Activated CD4-positive, alpha-beta T cell treated with anti-CD3 and anti-CD28 coated beads, Interleukin-2, amount 10 ng/mL, durations not matched to agents 24 days and 14 days (primary cell): ENCODE results near the gene TNS1. TPM values are rescaled to one million over a fixed set of nuclear protein-coding genes. Genes with fewer than 3 reads are reported as not detected.

Experiments used
- DNase-seq: peaks from one replicate; pipeline ENCODE4 v3.0.0; 2022
- H3K27ac Mint-ChIP-seq: one replicate; pipeline ENCODE4 v1.8.0; 2022; ENCODE audit warnings: mild to moderate bottlenecking, mixed read lengths
- H3K27me3 Mint-ChIP-seq: one replicate; pipeline ENCODE4 v1.8.0; 2022; ENCODE audit warnings: mixed read lengths
- H3K36me3 Mint-ChIP-seq: one replicate; pipeline ENCODE4 v1.8.0; 2022; ENCODE audit warnings: low read depth, mild to moderate bottlenecking, mixed read lengths
- H3K4me1 Mint-ChIP-seq: one replicate; pipeline ENCODE4 v1.8.0; 2021; ENCODE audit warnings: mixed read lengths
- H3K4me3 Mint-ChIP-seq: one replicate; pipeline ENCODE4 v1.8.0; 2022; ENCODE audit warnings: mild to moderate bottlenecking, moderate library complexity, mixed read lengths
- H3K9me3 Mint-ChIP-seq: one replicate; pipeline ENCODE4 v1.8.0; 2021; ENCODE audit warnings: mixed read lengths
- intact Hi-C: fragments of 100-400 bp; cut with micrococcal nuclease; formaldehyde crosslinking; loops from one replicate; pipeline ENCODE4 v1.15.1; 2023
- total RNA-seq: library from RNA; stranded (reverse); gene quantifications from 2 replicates; pipeline ENCODE4 v1.2.3, GENCODE V29; 2022

Gene TNS1
- total RNA-seq, 1 donor from 2014 or later = 0.70 TPM

GRCh38 chr2:217993138-217993537 lies 9.7 kb downstream of the TNS1 start:
- H3K27me3 Mint-ChIP-seq = peaks cover 2% of the 10 kb centered on the region
- H3K4me3 Mint-ChIP-seq = no peak overlapping the region
- H3K36me3 Mint-ChIP-seq = no peaks in the 10 kb centered on the region
- intact Hi-C loops = loop anchor here (1.0 kb wide), 1 partner anchor 208 kb away; no protein-coding TSS in a partner anchor
- peaks cover 8% of the 10 kb centered on the region for H3K4me1 Mint-ChIP-seq
- no peaks in the 10 kb centered on the region for H3K9me3 Mint-ChIP-seq
- H3K27ac Mint-ChIP-seq = no peak overlapping the region
- DNase-seq = no peak

DNA sequence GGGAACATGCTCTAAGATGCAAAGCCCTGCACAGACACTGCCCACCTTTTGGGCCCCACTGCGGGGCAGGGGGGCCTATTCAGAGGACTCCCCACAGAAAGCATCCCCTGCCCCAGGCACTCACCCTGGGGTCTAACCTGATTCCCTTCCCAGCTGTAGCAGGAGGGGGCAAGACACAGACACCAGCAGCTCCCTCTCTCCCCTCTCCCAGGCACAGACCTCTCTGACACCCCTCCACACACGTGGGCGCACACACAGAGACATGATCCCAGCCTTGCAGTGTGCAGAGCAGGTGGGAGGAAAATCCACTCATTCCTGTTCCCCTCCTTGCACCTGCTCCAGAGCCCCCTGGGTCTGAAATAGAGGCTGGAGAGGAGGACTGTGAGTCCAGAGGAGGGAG lies 10.7 kb downstream of the TNS1 start:
- Mint-ChIP-seq H3K36me3 (no peaks in the 10 kb centered on the region), H3K27ac (no peak overlapping the region), H3K9me3 (no peaks in the 10 kb centered on the region), H3K4me3 (no peak overlapping the region), H3K4me1 (peaks cover 8% of the 10 kb centered on the region), H3K27me3 (peaks cover 2% of the 10 kb centered on the region)
- intact Hi-C loops = no loop called here
- no peak for DNase-seq

DNA sequence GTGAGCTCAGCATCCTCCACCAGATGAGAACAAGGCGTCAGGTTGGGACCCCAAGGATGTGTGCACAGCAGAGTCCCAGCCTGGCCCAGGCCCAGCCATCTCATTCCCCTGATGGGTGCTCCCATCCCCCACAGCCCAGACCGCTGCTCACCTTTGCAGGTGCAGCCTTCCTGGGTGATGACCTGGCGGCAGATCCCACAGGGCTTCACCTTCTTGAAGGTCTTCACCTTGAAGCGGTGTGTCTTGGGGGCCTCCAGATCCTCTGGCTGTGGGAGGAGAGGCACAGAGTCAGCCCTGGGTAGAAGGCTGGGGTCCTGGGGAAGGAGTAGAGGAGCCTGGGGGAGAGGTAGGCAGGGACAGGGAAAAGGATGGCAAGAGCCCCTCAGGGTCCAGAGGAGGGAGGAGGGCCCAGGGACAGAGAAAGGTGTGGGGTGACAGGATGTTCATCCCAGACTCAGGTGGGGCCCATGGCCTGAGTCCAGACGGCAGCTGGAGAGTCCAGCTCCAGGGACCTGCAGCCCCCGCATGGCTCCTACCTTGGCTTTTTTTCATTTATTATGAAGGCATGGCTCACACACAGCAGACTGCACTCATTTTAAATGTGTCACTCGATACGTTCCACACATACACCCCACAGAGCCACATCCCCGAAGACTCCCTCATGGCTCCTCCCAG lies 11.9 kb downstream of the TNS1 start:
- no peak for DNase-seq
- intact Hi-C loops = no loop called here
- Mint-ChIP-seq H3K36me3 (no peaks in the 10 kb centered on the region), H3K27me3 (peaks cover 2% of the 10 kb centered on the region), H3K9me3 (no peaks in the 10 kb centered on the region), H3K4me3 (no peak overlapping the region), H3K4me1 (peaks cover 8% of the 10 kb centered on the region), H3K27ac (no peak overlapping the region)

- H3K4me3 Mint-ChIP-seq = no peak overlapping the region
- peaks cover 8% of the 10 kb centered on the region for H3K4me1 Mint-ChIP-seq
- no peaks in the 10 kb centered on the region for H3K9me3 Mint-ChIP-seq
- no peak overlapping the region for H3K27ac Mint-ChIP-seq
- intact Hi-C loops = no loop called here
- H3K36me3 Mint-ChIP-seq = no peaks in the 10 kb centered on the region
- no peak for DNase-seq
- H3K27me3 Mint-ChIP-seq = peaks cover 2% of the 10 kb centered on the region
These were observed 12.4 kb downstream of the TNS1 start for GRCh38 chr2:217990389-217990788.

- H3K9me3 Mint-ChIP-seq = no peaks in the 10 kb centered on the region
- H3K27me3 Mint-ChIP-seq = peaks cover 2% of the 10 kb centered on the region
- H3K4me1 Mint-ChIP-seq = peaks cover 8% of the 10 kb centered on the region
- no peaks in the 10 kb centered on the region for H3K36me3 Mint-ChIP-seq
- no peak for DNase-seq
- intact Hi-C loops = loop anchor here (5.0 kb wide), 1 partner anchor 102 kb away; no protein-coding TSS in a partner anchor
- peak overlapping the region; percentile 3 for H3K27ac Mint-ChIP-seq
- H3K4me3 Mint-ChIP-seq = no peak overlapping the region
These were observed 13.4 kb downstream of the TNS1 start for GRCh38 chr2:217989221-217989948.

- Mint-ChIP-seq H3K27me3 (peaks cover 2% of the 10 kb centered on the region), H3K9me3 (no peaks in the 10 kb centered on the region), H3K36me3 (no peaks in the 10 kb centered on the region), H3K27ac (peak overlapping the region; percentile 3), H3K4me3 (no peak overlapping the region), H3K4me1 (peaks cover 8% of the 10 kb centered on the region)
- no peak for DNase-seq
- intact Hi-C loops = loop anchor here (1.0 to 5.0 kb wide), 3 partner anchors 102 to 204 kb away; no protein-coding TSS in a partner anchor
These were observed 14.0 kb downstream of the TNS1 start for GRCh38 chr2:217988840-217989204.

DNA sequence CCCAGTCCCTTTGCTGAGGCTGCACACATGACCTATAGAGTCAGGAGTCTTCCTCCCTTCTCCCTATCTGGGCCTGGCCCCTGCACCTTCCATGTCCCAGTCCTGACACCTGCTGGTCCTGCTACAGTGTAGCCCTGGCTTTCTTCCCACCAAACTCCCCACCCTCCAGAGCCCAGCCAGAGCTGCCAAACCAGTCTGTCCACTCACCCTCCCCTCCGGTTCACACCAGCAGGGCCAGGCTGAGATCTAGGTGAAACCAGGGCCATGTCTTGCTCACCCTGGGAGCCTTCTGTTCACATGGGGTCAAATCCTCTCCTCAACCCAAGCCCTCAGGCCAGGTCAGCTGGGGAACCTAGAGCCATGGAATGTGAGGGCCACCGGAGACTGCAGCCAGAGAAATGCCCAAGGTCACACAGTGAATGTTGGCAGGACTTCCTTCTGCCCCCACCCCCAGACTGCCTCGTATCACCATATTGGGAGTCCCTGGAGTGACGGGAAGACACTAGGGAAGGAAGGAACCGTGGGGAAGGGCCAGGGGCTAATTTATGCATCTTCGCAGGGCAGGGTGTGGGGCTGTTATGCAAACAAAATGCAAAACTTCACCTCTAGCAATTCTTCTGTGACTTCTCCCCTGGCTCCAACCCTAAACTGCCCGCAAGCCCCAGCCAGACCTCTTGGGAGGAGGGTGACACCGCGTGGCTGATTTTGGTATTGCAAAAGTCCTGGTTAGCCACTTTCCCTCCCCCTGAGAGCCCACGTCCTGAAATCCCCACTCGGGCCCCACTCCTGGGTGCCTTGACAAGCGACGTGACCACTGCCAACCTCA lies 14.6 kb downstream of the TNS1 start:
- H3K36me3 Mint-ChIP-seq = no peaks in the 10 kb centered on the region
- peaks cover 2% of the 10 kb centered on the region for H3K27me3 Mint-ChIP-seq

DNA sequence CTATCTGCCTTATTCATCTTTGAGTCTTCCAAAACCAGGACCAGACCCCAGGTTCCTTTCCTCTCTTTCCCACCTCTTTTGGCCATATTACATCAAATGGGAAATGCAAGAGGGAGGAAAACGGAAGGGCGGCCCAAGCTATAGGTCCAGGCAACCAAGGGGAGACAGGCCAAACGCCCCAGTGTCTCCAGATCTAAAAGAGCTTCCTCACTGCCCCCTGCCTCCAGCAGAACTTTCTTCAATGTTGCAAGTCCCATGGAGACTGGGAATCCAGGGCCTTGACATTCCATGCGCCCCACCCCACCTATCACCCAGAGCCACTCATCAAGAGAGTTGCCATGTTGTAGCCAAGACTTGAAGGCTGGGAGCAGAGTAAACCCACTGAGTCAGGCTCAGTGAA lies 15.4 kb downstream of the TNS1 start:
- peaks cover 1% of the 10 kb centered on the region for H3K27me3 Mint-ChIP-seq
- H3K4me3 Mint-ChIP-seq = no peak overlapping the region
- H3K36me3 Mint-ChIP-seq = no peaks in the 10 kb centered on the region
- H3K27ac Mint-ChIP-seq = no peak overlapping the region
- H3K9me3 Mint-ChIP-seq = no peaks in the 10 kb centered on the region
- H3K4me1 Mint-ChIP-seq = peaks cover 8% of the 10 kb centered on the region
- DNase-seq = no peak
- intact Hi-C loops = loop anchor here (5.0 kb wide), 1 partner anchor 100 kb away; no protein-coding TSS in a partner anchor

More for the DNA sequence above, 14.6 kb downstream of the TNS1 start:
- Mint-ChIP-seq H3K27ac (no peak overlapping the region), H3K4me3 (no peak overlapping the region), H3K9me3 (no peaks in the 10 kb centered on the region), H3K4me1 (peaks cover 8% of the 10 kb centered on the region)
- intact Hi-C loops = loop anchor here (1.0 to 5.0 kb wide), 3 partner anchors 101 to 203 kb away; no protein-coding TSS in a partner anchor
- peak; percentile 92 for DNase-seq

DNA sequence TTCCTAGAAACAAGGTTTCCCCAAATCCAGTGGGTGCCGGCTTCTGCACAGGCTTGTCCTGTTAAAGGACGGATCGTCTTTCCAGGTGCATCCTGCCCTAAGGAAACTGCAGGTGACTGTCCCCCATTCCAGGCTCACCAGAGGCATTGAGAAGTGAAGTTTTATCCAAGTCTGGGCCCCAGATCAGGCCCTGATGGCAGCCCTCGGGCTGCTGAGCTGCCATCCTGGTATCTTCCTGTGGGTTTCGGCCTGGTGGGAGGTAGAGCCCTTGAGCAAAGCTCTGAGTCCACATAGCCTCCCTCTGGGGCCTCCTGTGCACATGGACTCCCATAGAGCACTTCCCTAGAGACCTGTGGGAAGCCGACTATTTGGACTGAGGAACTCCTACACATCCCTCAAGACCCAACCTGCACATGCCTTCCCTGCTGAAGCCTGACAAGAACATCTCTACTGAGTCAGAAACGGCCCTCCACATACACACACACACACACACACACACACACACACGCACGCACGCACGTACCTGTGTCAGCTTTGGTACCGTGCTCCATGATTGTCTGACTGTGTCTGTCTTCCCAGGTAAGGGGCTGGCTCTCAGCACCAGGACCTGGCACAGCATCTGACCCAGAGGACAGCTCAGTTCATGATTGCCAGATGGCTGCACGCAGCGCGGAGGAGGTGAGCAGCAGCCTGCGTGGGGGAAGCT lies 16.4 kb downstream of the TNS1 start:
- DNase-seq = no peak
- Mint-ChIP-seq H3K4me3 (no peak overlapping the region), H3K36me3 (no peaks in the 10 kb centered on the region), H3K27me3 (no peaks in the 10 kb centered on the region), H3K9me3 (no peaks in the 10 kb centered on the region), H3K27ac (no peak overlapping the region), H3K4me1 (peaks cover 8% of the 10 kb centered on the region)
- intact Hi-C loops = loop anchor here (5.0 kb wide), 1 partner anchor 99 kb away; no protein-coding TSS in a partner anchor

GRCh38 chr2:217983276-217984233 lies 19.2 kb downstream of the TNS1 start:
- Mint-ChIP-seq H3K27ac (no peak overlapping the region), H3K4me1 (peaks cover under 1% of the 10 kb centered on the region), H3K9me3 (no peaks in the 10 kb centered on the region), H3K4me3 (no peak overlapping the region), H3K27me3 (no peaks in the 10 kb centered on the region), H3K36me3 (no peaks in the 10 kb centered on the region)
- no peak for DNase-seq
- intact Hi-C loops = no loop called here

- Mint-ChIP-seq H3K4me3 (no peak overlapping the region), H3K9me3 (no peaks in the 10 kb centered on the region), H3K27ac (no peak overlapping the region), H3K27me3 (no peaks in the 10 kb centered on the region), H3K36me3 (no peaks in the 10 kb centered on the region), H3K4me1 (no peaks in the 10 kb centered on the region)
- intact Hi-C loops = no loop called here
- no peak for DNase-seq
These were observed 20.8 kb downstream of the TNS1 start for GRCh38 chr2:217981971-217982370.

GRCh38 chr2:217981084-217981730 lies 21.6 kb downstream of the TNS1 start:
- Mint-ChIP-seq H3K4me3 (no peak overlapping the region), H3K9me3 (no peaks in the 10 kb centered on the region), H3K27me3 (no peaks in the 10 kb centered on the region), H3K27ac (no peak overlapping the region), H3K4me1 (no peaks in the 10 kb centered on the region), H3K36me3 (no peaks in the 10 kb centered on the region)
- intact Hi-C loops = no loop called here
- no peak for DNase-seq
